Cardiac septum (tissue), 1 donor: ENCODE results near the gene CDHR5. TPM values are rescaled to one million over a fixed set of nuclear protein-coding genes. Genes with fewer than 3 reads are reported as not detected.

Source experiments
- DNase-seq: peaks from one replicate; pipeline ENCODE4 v3.0.0-alpha.2; 2020; ENCODE audit warnings: low spot score
- intact Hi-C: fragments of 100-400 bp; cut with DNase I; formaldehyde crosslinking; loops from one replicate; pipeline ENCODE4 v1.14.0; 2022
- total RNA-seq: library from RNA; stranded (reverse); fragmentation: NEBNext Ultra II Directional; extraction: Animal tissue kit (Norgen Biotek cat#: 25700); gene quantifications from one replicate; pipeline ENCODE4 v1.2.1, GENCODE V29; 2021
- donor health status: DM: no; HTN: no; CAD: no.

CDHR5 gene
- total RNA-seq, 1 donor from 2014 or later, result not detected

DNA sequence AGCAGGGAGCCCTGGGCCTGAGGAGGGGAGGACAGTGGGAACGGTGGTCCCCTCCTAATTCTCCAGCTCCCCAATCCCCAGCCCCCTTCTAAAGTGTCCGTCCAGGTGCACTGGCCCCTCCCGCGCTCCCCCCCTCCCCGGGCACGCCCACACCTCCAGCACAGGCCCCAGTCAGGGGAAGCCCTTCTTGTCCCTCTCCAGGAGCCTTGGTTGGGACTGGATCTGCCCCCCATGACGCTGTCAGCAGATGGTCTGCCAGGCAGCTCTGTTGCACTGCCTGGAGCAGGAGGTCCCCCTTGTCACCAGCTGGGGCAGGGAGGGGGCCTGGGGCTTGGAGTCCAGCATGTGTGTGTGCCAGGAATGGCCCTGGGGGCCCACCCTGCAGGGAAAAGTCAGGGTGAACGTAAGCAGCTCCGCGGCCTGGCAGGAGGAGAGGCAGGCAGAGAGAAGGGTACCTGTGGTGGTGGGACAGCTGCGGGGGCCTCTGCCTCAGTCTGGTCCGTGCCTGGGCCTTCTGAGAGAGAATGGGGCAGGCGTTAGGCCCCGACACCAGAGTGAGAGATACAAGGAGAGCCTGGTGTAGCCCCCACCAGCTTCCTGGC lies 10.6 kb downstream of the CDHR5 start:
- DNase-seq, result no peak
- intact Hi-C loops, result no loop called here

DNA sequence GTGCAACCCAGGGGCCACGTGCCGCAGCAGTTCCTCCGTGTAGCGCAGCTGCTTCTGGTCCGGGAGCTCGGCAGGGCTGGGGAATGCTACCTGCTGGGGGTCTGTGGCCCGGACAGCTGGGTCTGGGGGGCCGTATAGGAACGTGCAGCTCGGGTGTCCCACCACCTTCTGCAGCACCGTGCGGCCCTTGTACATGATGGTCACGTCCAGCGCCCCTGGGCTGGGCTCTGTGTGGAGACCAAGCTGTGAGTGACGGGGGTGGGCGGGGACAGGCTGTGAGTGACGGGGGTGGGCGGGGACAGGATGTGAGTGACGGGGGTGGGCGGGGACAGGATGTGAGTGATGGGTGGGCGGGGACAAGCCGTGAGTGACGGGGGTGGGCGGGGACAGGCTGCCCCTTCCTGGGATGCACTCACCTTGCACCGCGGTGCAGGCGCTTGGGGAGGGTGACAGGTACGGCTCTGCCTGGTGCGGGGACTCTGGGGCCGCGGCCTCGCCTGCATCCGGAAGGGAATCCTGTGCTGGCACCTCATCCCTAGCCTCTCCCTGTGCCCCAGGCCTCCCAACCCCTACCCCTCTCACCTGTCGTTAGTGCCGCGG lies 11.3 kb downstream of the CDHR5 start:
- intact Hi-C loops, result no loop called here
- no peak for DNase-seq

DNA sequence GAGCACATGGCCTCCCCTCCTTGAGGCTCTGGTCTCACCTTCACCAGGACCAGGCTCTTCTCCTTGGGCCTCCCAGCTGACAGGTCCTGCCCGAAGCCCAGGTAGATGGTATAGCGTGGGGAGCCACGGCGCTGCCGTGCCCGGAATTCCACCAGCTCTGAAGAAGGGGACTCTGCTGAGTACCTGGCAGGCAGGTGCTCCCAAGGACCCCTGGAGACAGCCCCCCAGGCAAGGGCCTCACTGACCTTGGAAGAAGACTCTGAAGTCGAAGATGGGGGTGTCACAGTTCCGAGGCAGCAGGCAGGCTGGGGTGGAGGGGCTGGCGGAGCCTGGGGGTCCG lies 11.8 kb downstream of the CDHR5 start:
- DNase-seq, result no peak
- intact Hi-C loops, result no loop called here

- intact Hi-C loops, result no loop called here
- no peak for DNase-seq
Observed at GRCh38 chr11:612201-612960, 12.4 kb downstream of the CDHR5 start.

- no peak for DNase-seq
- intact Hi-C loops, result no loop called here
Observed at GRCh38 chr11:611001-611996, 13.5 kb downstream of the CDHR5 start.

- intact Hi-C loops, result no loop called here
- no peak for DNase-seq
Observed at GRCh38 chr11:610146-610801, 14.5 kb downstream of the CDHR5 start.

- no peak for DNase-seq
- intact Hi-C loops, result no loop called here
Observed at GRCh38 chr11:609341-609811, 15.4 kb downstream of the CDHR5 start.

GRCh38 chr11:608791-609251 lies 15.9 kb downstream of the CDHR5 start:
- DNase-seq, result no peak

GRCh38 chr11:607971-608659 lies 16.6 kb downstream of the CDHR5 start:
- DNase-seq, result no peak

More at GRCh38 chr11:608791-609251, 15.9 kb downstream of the CDHR5 start:
- intact Hi-C loops, result no loop called here

DNA sequence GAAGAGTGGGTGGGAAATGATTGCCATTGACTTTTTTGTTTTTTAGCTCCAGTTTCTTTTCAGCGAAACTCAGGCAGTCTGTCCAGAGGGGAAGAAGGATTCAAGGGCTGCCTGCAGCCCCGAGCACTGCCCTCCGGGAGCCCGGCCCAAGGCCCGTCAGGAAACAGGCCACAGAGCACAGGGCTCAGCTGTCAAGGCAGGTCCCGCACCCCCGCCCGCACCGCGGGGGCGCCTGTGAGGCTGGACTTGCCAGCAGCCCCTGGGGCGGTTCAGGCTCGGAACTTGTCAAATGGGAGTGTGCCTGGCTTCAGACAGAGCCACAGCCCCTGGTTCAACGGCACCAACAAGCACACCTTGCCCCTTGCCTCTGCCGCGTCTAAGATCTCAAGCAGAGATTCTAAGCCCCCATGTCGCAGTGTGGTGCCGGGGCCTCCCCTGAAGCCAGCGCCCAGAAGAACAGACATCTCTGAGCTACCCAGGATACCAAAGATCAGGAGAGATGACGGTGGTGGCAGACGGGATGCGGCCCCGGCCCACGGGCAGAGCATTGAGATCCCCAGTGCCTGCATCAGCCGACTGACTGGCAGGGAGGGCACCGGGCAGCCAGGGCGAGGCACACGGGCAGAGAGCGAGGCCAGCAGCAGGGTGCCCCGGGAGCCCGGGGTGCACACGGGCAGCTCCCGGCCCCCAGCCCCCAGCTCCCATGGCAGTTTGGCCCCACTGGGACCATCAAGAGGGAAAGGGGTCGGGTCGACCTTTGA lies 17.6 kb downstream of the CDHR5 start:
- intact Hi-C loops, result no loop called here
- DNase-seq, result no peak

More at GRCh38 chr11:607971-608659, 16.6 kb downstream of the CDHR5 start:
- intact Hi-C loops, result no loop called here

DNA sequence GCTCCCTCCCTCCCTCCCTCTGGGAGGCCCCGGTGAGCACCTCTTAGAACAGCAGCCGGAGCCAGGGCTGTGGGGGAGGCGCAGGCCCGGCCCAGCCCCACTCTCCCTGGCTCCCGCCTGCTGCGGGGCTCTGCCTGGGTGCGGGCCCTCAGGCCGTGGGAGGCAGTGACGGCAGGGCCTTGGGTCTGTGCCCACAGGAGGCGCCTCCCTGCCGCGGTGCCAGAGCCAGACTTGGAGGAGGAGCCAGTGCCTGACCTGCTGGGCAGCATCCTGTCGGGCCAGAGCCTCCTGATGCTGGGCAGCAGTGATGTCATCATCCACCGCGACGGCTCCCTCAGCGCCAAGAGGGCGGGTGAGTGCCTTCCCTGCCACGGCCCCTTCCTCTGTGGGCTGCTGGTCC lies 18.5 kb downstream of the CDHR5 start:
- intact Hi-C loops, result no loop called here
- peak; percentile 90 for DNase-seq

DNA sequence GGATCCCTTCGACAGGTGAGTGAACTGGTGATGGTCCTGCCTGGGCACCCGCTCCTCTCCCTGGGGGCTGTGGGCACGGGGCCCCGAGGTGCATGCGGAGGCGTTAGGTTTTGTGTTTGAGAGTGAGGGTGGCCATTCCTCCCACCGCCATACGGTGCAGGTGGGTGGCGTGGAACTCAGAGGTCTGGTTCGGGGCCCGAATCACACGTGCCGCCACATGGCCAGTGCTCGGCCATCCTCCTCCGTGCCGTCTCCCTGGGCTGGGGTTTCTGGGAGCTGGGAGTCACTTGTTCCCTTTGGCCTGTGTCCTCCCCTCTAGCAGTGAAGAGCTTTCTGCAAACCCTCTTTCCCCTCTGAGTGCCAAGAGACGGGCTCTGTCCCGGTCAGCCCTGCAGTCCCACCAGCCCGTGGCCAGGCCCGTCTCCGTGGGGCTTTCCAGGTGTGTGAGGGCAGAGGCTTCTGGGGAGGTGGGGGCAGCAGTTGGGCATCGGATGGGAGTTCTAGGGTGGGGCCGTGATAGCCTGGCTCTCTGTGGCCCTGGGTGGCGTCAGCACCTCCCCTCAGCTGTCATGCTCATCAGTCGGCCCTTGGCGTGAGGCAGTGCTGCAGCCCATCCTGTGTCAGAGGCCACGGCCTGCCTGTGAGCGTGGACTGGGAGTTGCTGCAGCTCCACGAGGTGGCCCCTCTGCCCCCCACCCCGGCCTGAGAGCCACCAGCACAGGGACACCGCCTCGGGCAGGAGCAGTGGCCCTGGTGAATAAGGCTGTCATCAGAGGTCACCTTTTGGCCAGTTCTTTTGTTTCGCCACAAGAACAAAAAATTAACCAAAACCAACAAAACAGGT lies 19.2 kb downstream of the CDHR5 start:
- intact Hi-C loops, result no loop called here
- DNase-seq, result no peak

DNA sequence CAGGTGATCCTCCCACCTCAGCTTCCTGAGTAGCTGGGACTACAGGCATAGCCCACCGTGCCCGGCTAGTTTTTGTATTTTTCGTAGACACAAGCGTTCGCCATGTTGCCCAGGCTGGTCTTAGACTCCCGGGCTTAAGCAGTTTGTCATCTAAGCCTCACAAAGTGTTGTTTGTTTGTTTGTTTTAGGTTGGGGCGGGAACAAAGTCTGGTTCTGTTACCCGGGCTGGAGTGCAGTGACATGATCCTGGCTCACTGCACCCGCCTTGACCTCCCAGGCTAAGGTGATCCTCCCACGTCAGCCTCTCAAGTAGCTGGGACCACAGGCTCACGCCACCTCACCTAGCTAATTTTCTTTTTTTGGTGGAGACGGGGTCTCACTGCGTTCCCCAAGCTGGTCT lies 21.6 kb downstream of the CDHR5 start:
- DNase-seq, result no peak
- intact Hi-C loops, result no loop called here

DNA sequence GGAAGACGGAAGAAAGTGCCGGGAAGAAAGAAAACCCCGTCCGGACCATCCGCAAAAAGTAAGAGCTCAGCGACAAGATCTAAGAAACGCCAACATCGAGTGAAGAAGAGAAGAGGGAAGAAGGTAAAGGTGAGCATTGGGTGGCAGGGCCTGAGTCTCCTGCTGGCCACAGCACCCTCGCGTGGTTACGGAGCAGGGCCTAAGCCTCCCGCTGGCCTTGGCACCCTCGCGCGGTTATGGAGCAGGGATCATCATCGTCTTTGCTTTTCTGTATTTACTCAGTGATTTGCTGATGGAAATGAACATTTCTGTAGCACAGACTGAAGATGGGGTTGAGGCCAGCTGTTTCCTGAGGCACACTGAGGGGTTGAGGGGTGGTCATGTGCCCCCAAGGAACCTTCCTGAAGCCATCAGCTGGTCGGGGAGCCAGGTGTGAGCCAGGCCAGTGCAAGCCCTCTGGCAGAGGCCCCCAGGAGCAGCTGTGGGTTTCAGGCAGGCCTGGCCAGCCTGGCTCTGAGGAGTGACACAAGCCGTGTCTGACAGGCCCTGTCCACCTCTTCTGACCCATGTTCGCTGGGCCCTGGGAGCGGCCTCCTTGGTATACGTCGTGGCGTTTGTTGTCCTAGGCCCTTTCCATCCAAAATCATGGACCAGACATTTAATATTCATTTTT lies 23.0 kb downstream of the CDHR5 start:
- intact Hi-C loops, result no loop called here
- no peak for DNase-seq

DNA sequence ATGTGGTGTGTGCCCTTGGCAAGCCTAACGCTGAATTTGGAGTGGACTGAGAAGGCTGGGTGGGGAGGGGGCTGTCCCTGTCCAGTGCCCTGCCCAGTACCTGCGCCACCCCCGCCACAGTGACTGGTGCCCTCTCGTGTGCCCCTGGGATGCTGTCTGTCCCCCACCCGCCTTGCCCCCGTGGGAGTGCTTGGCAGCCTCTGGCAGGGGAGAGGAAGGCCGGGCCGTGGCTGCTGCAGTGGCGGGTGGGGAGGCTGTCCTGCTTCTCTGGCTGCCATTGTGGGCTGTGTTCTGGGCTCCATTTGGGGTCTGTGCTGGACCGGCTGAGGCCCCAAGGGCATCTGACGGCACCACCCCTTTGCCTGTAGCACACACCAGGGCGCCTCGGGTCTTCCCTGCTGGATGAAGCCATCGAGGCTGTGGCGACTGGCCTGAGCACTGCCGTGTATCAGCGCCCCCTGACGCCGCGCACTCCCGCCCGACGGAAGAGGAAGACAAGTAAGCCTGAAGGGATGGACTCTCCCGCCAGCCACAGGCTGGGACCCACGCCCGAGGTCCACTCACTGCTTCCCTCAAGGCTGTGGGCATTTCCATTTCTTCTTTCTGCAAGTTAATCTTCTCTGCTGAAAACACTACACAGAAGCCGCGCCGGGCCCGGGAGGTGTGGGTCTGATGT lies 26.6 kb downstream of the CDHR5 start:
- DNase-seq, result no peak
- intact Hi-C loops, result no loop called here

GRCh38 chr11:597166-597725 lies 27.5 kb downstream of the CDHR5 start:
- intact Hi-C loops, result no loop called here
- DNase-seq, result no peak
